GM19238 (cell line): ENCODE measurements around the gene DDX17.
A peak's percentile ranks its signal among the peaks of the same experiment; 100 is the strongest.

Source experiments
- DNase-seq: peaks from one replicate; pipeline ENCODE4 v3.0.0; 2011; ENCODE audit warnings: low spot score; ENCODE audit not compliant: insufficient read length

Gene DDX17

GRCh38 chr22:38506118-38506962 is at the start of gene DDX17:
Gene DDX17, minus strand, starts transcription at chr22:38506311.
- DNase-seq: peak; percentile 73

GRCh38 chr22:38554281-38554680 is 48.2 kb upstream of the DDX17 start:
- DNase-seq: no peak

GRCh38 chr22:38549101-38549894 is 43.2 kb upstream of the DDX17 start:
- no peak for DNase-seq

GRCh38 chr22:38540701-38541100 is 34.6 kb upstream of the DDX17 start:
- no peak for DNase-seq

GRCh38 chr22:38531251-38531938 is 25.3 kb upstream of the DDX17 start:
- DNase-seq: no peak

GRCh38 chr22:38524429-38524828 is 18.3 kb upstream of the DDX17 start:
- DNase-seq: no peak

- DNase-seq: no peak
Measured at GRCh38 chr22:38523479-38523878, 17.4 kb upstream of the DDX17 start.

- DNase-seq: no peak
Measured at GRCh38 chr22:38523029-38523428, 16.9 kb upstream of the DDX17 start.

- no peak for DNase-seq
Measured at GRCh38 chr22:38519453-38520250, 13.5 kb upstream of the DDX17 start.

GRCh38 chr22:38518620-38519019 is 12.5 kb upstream of the DDX17 start:
- DNase-seq: no peak

- DNase-seq: peak; percentile 37
Measured at GRCh38 chr22:38513063-38513462, 7.0 kb upstream of the DDX17 start.

- DNase-seq: no peak
Measured at GRCh38 chr22:38510416-38510970, 4.4 kb upstream of the DDX17 start.

- peak; percentile 46 for DNase-seq
Measured at GRCh38 chr22:38505541-38506117, 482 bp downstream of the DDX17 start.

GRCh38 chr22:38504731-38505540 is 1.2 kb downstream of the DDX17 start:
- peak; percentile 18 for DNase-seq

GRCh38 chr22:38503021-38503420 is 3.1 kb downstream of the DDX17 start:
- DNase-seq: no peak

- no peak for DNase-seq
Measured at GRCh38 chr22:38501797-38502672, 4.1 kb downstream of the DDX17 start.

GRCh38 chr22:38497869-38498268 is 8.2 kb downstream of the DDX17 start:
- no peak for DNase-seq

GRCh38 chr22:38494939-38495338 is 11.2 kb downstream of the DDX17 start:
- no peak for DNase-seq

GRCh38 chr22:38494498-38494897 is 11.6 kb downstream of the DDX17 start:
- DNase-seq: no peak
